ENCODE data around the gene KRTAP10-12. TPM values are rescaled to one million over a fixed set of nuclear protein-coding genes. Genes with fewer than 3 reads are reported as not detected.

KRTAP10-12 gene
- total and polyA plus RNA-seq, 2 of the 4 experiments (the other 2 are of a cell fraction): not detected

GRCh38 chr21:44739316-44739715, 42.3 kb downstream of the KRTAP10-12 start:
- Histone ChIP-seq H3K14ac (replicated peaks; ENCODE audit: low read depth, low read length) (no peak overlapping the region), H3K9me1 (ENCODE audit: insufficient read depth, low read length) (no peaks in the 10 kb centered on the region), H2AK5ac (ENCODE audit: low read depth, low read length) (no peak overlapping the region), H3K4me2 (ENCODE audit: low read depth, low read length) (no peak overlapping the region), H3K4me3 (ENCODE audit: insufficient read depth, low read depth, low read length) (no peak overlapping the region), H4K91ac (ENCODE audit: insufficient read depth, low read depth, low read length) (no peak overlapping the region), H4K8ac (ENCODE audit: low read depth in 2 of 2, low read length in 2 of 2) (no peak overlapping the region), H2AFZ (replicated peaks; ENCODE audit: low read length, poor library complexity) (no peak overlapping the region), H2AK9ac (replicated peaks; ENCODE audit: low read depth, low read length, poor library complexity) (no peak overlapping the region), H2BK20ac (ENCODE audit: low read depth, low read length) (no peak overlapping the region), H3K9ac (ENCODE audit: low read depth, low read length) (no peak overlapping the region), H3K18ac (ENCODE audit: low read depth, low read length) (no peak overlapping the region), H3K4me1 (ENCODE audit: control insufficient read depth, insufficient read depth, low read length) (no peaks in the 10 kb centered on the region), H3K4ac (ENCODE audit: low read depth, low read length) (no peak overlapping the region), H3K79me1 (ENCODE audit: low read depth in 1 of 2, low read length in 2 of 2) (no peaks in the 10 kb centered on the region), H3K36me3 (ENCODE audit: control insufficient read depth, insufficient read depth, low read length) (no peaks in the 10 kb centered on the region), H3K56ac (ENCODE audit: extremely low read depth, insufficient read depth, low read length) (no peak overlapping the region), H3K27ac (ENCODE audit: insufficient read depth, low read length) (no peak overlapping the region), H2BK15ac (ENCODE audit: low read depth, low read length) (no peak overlapping the region), H3K23ac (ENCODE audit: low read depth, low read length) (no peak overlapping the region), H4K20me1 (ENCODE audit: insufficient read depth, low read length) (no peaks in the 10 kb centered on the region), H3K27me3 (ENCODE audit: control insufficient read depth, insufficient read depth, low read length) (peaks cover 4% of the 10 kb centered on the region), H3K9me3 (ENCODE audit: control insufficient read depth, insufficient read depth, low read length) (peaks cover 40% of the 10 kb centered on the region), H4K5ac (ENCODE audit: low read depth, low read length) (no peak overlapping the region), H2BK5ac (ENCODE audit: low read depth, low read length, poor library complexity, severe bottlenecking) (no peak overlapping the region), H2BK120ac (ENCODE audit: low read depth, low read length) (no peak overlapping the region)
- in situ Hi-C loops (cut with MboI; ENCODE audit: low sequenced_read_pairs): no loop called here
- CTCF ChIA-PET: no interaction called here
- intact Hi-C loops (cut with micrococcal nuclease): no loop called here
- WGBS, 2 experiments (ENCODE audit: extremely low coverage in 2 of 2, insufficient read length in 1 of 2): no CpG with 5 or more reads among the region's 1 CpG
- no peak for TF ChIP-seq CHD1 (IDR thresholded peaks at IDR 0.05; ENCODE audit: low read depth, low read length)
- TF ChIP-seq POLR2A (IDR thresholded peaks at IDR 0.05; ENCODE audit: low read depth, low read length): no peak
- TF ChIP-seq SMC3 (IDR thresholded peaks at IDR 0.05; ENCODE audit: low read depth, low read length): no peak
- no peak for TF ChIP-seq RCOR1 (IDR thresholded peaks at IDR 0.05; ENCODE audit: insufficient replicate concordance, low read length)
- TF ChIP-seq NFE2L2 (IDR thresholded peaks at IDR 0.05; ENCODE audit: low read depth, low read length): no peak
- TF ChIP-seq USF2 (IDR thresholded peaks at IDR 0.05; ENCODE audit: low read depth, low read length): no peak
- no peak for TF ChIP-seq BHLHE40 (IDR thresholded peaks at IDR 0.05; ENCODE audit: low read depth, low read length)
- no peak for TF ChIP-seq CTCF (conservative IDR thresholded peaks at IDR 0.05; ENCODE audit: low read depth, low read length)
- no peak for TF ChIP-seq MAZ (IDR thresholded peaks at IDR 0.05; ENCODE audit: borderline replicate concordance, low read depth, low read length)
- TF ChIP-seq FOS (IDR thresholded peaks at IDR 0.05; ENCODE audit: low read depth, low read length): no peak
- TF ChIP-seq RAD21 (IDR thresholded peaks at IDR 0.05; ENCODE audit: low read length): no peak
- no peak for TF ChIP-seq CEBPB (IDR thresholded peaks at IDR 0.05; ENCODE audit: low read depth, low read length)
- no peak for TF ChIP-seq MAFK (IDR thresholded peaks at IDR 0.05; ENCODE audit: low read depth, low read length)
- TF ChIP-seq ELK1 (IDR thresholded peaks at IDR 0.05; ENCODE audit: borderline replicate concordance, low read depth, low read length): no peak
- no peak for TF ChIP-seq MXI1 (IDR thresholded peaks at IDR 0.05; ENCODE audit: borderline replicate concordance, low read depth, low read length)
- no peak for TF ChIP-seq RFX5 (IDR thresholded peaks at IDR 0.05; ENCODE audit: low read depth, low read length)
- BruUV-seq (replicated peaks): no TSS peak
- ATAC-seq (ENCODE audit: low read depth) (no peak), DNase-seq (no peak)
- dilution Hi-C loops (cut with HindIII; ENCODE audit: low sequenced_read_pairs, unreplicated experiment): no loop called here
- POLR2A ChIA-PET (ENCODE audit: unreplicated experiment): no interaction called here
